HepG2 (cell line): ENCODE results near the gene SETD1A.
A peak's percentile ranks its signal among the peaks of the same experiment; 100 is the strongest.

Source experiments
- CHD2 ChIP-seq: IDR thresholded peaks from 2 replicates; pipeline ENCODE4 v1.6.1; 2011; ENCODE audit warnings: low read depth, low read length, improper control_type of control experiment
- JUND ChIP-seq: sonication (generic); formaldehyde crosslinking; IDR thresholded peaks from 2 replicates; pipeline ENCODE4 v1.8.0; 2022; ENCODE audit warnings: mild to moderate bottlenecking, missing genetic modification reagents
- MAFG ChIP-seq: sonication (generic); formaldehyde crosslinking; IDR thresholded peaks from 2 replicates; pipeline ENCODE4 v1.5.1; 2020; ENCODE audit warnings: mild to moderate bottlenecking, missing genetic modification reagents
- MAX ChIP-seq: IDR thresholded peaks from 2 replicates; pipeline ENCODE4 v1.6.1; 2012; ENCODE audit warnings: inconsistent platforms
- POLR2AphosphoS5 ChIP-seq: IDR thresholded peaks from 2 replicates; pipeline ENCODE4 v1.6.1; 2012; ENCODE audit warnings: low read depth, low read length
- PRDM4 ChIP-seq: sonication (generic); formaldehyde crosslinking; IDR thresholded peaks from 2 replicates; pipeline ENCODE4 v1.9.0; 2021; ENCODE audit warnings: missing genetic modification reagents, borderline replicate concordance
- TF ChIP-seq, protein P1 (sequence below): sonication (generic); formaldehyde crosslinking; IDR thresholded peaks from 2 replicates; pipeline ENCODE4 v1.5.0; 2020; ENCODE audit warnings: mild to moderate bottlenecking, missing genetic modification reagents, moderate library complexity

GRCh38 chr16:30953511-30954124 is 3.9 kb upstream of the SETD1A start:
- TF ChIP-seq CHD2 (no peak), MAFG (CRISPR knock-in tag) (no peak), JUND (CRISPR knock-in tag) (no peak), POLR2AphosphoS5 (no peak), MAX (no peak), PRDM4 (CRISPR knock-in tag) (no peak)
- TF ChIP-seq, protein P1, sequence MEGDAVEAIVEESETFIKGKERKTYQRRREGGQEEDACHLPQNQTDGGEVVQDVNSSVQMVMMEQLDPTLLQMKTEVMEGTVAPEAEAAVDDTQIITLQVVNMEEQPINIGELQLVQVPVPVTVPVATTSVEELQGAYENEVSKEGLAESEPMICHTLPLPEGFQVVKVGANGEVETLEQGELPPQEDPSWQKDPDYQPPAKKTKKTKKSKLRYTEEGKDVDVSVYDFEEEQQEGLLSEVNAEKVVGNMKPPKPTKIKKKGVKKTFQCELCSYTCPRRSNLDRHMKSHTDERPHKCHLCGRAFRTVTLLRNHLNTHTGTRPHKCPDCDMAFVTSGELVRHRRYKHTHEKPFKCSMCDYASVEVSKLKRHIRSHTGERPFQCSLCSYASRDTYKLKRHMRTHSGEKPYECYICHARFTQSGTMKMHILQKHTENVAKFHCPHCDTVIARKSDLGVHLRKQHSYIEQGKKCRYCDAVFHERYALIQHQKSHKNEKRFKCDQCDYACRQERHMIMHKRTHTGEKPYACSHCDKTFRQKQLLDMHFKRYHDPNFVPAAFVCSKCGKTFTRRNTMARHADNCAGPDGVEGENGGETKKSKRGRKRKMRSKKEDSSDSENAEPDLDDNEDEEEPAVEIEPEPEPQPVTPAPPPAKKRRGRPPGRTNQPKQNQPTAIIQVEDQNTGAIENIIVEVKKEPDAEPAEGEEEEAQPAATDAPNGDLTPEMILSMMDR (CRISPR knock-in tag), result peak; percentile 97
